Measurements from ENCODE around the gene SLC39A11.

GRCh38 chr17:72930031-72930430, 162.5 kb downstream of the SLC39A11 start:
- TF ChIP-seq CTCF (conservative IDR thresholded peaks at IDR 0.05), result no peak
- no peak for TF ChIP-seq EZH2 (IDR thresholded peaks at IDR 0.05; ENCODE audit: low read depth)

Data from PC-9 (cell line).